Measurements from ENCODE around the gene GNAS-AS1. TPM values are rescaled to one million over a fixed set of nuclear protein-coding genes. Genes with fewer than 3 reads are reported as not detected.

The GNAS-AS1 gene
- total RNA-seq, 1 donor from 2014 or later = not detected

DNA sequence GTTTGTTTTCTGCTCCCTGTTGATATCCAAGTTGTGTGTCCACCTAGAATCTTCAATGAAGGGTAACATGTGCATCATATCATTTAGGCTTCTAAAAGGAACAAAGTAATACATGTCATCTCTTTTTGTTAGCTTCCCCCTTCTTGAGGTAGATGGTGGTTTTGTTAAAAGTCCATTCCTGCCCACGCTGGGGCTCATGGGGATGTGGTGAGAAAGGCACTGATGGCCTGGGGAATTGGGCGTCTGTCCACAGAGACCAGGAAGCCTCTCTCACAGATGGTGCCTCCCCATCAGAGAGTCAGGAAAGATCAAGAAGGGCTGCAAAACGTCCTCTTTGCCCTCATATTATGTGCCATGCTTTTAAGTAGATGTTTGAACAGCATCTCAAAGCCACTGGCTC, 34.3 kb upstream of the GNAS-AS1 start:
- Histone ChIP-seq H3K27ac (no peak overlapping the region), H3K4me1 (no peaks in the 10 kb centered on the region), H3K9me3 (no peaks in the 10 kb centered on the region), H3K27me3 (no peaks in the 10 kb centered on the region), H3K4me3 (no peak overlapping the region), H3K36me3 (no peaks in the 10 kb centered on the region)
- no peak for DNase-seq (ENCODE audit: low spot score in 2 of 2)
- TF ChIP-seq, protein P1, sequence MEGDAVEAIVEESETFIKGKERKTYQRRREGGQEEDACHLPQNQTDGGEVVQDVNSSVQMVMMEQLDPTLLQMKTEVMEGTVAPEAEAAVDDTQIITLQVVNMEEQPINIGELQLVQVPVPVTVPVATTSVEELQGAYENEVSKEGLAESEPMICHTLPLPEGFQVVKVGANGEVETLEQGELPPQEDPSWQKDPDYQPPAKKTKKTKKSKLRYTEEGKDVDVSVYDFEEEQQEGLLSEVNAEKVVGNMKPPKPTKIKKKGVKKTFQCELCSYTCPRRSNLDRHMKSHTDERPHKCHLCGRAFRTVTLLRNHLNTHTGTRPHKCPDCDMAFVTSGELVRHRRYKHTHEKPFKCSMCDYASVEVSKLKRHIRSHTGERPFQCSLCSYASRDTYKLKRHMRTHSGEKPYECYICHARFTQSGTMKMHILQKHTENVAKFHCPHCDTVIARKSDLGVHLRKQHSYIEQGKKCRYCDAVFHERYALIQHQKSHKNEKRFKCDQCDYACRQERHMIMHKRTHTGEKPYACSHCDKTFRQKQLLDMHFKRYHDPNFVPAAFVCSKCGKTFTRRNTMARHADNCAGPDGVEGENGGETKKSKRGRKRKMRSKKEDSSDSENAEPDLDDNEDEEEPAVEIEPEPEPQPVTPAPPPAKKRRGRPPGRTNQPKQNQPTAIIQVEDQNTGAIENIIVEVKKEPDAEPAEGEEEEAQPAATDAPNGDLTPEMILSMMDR (IDR thresholded peaks at IDR 0.05) = no peak
- intact Hi-C loops (cut with DNase I) = no loop called here

DNA sequence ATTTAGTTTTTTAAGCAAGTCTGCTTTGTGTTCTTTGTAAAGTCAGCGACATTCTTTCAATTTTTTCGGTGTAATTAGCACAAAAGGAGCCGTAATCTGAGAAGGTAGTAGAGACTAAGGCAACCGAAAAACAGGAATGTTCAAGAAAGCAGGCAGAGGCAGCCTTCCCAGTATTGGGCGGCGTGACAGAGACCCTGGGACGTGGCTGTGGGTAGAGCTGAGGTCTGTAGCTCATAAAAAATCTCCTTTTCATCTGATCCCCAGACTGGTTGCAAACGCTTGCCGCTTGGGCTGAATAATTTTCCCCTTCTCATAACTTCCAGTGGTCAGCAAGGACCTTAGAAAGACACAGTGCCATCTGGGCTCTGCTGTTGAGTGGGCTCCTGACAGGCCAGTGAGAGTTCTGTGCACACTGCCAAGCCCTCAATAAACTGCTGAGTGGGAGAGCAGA, 32.6 kb upstream of the GNAS-AS1 start:
- Histone ChIP-seq H3K9me3 (no peaks in the 10 kb centered on the region), H3K27me3 (no peaks in the 10 kb centered on the region), H3K27ac (peak overlapping the region; percentile 42 to 63), H3K4me3 (no peak overlapping the region), H3K36me3 (no peaks in the 10 kb centered on the region), H3K4me1 (no peaks in the 10 kb centered on the region)
- TF ChIP-seq, protein P1 (IDR thresholded peaks at IDR 0.05) = no peak
- intact Hi-C loops (cut with DNase I) = no loop called here
- DNase-seq (ENCODE audit: low spot score in 2 of 2) = no peak

DNA sequence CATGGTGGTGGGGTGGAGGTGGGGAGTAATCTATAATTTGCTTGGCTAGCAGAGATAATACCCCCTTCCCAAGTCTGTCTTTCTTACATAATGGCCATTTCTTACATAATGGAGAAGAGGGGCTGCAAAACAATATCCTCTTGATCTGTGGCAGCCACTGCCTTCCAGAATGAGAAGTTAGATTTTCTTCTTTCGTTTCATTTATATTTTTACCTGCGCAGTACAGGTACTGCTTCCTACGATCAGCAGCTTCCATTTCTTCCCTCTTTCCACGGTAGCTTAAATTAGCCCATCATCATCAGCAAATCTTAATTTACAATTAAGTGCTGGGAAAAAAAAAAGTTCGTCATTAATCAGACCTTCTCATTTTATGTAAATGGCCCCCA, 32.0 kb upstream of the GNAS-AS1 start:
- TF ChIP-seq, protein P1 (IDR thresholded peaks at IDR 0.05) = no peak
- Histone ChIP-seq H3K27me3 (no peaks in the 10 kb centered on the region), H3K9me3 (no peaks in the 10 kb centered on the region), H3K4me1 (no peaks in the 10 kb centered on the region), H3K27ac (peak overlapping the region in 1 of 2 donors; percentile 63), H3K36me3 (no peaks in the 10 kb centered on the region), H3K4me3 (peak overlapping the region in 1 of 2 donors; percentile 2)
- DNase-seq (ENCODE audit: low spot score in 2 of 2) = no peak
- intact Hi-C loops (cut with DNase I) = no loop called here

DNA sequence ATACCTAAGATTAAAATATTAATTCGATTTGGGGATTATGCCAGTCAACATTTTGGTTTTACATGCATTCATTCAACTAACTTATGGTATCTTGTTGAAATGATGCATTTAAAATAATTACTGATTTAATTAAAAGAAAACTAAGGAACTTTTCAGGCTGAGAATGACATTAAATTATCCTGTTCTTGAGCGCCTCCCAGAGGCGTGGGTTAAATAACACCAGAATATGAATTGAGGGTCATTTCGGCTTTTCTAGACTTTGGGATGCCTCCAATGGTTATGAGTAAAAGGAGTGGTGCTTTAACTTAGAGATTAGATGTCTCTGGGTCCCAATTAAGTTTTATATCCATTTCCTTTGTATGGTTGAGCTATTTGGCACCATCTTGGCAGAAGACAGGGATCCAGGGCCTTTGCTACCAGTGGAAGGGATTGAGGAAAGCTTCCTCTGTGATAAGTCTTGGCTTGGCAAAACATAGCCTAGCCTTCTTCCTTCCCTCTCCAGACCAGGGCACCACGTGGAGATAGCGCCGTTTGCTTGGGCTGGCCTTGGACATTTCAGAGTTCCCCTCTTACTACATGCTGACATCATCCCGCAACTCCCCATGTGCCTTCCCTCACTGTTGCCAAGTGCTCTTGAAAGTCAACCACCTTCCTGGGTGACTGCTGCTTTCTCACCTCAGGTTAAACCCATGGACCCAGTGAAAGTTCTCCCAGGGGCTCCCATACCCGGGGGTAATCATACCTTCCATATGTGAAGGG, 30.5 kb upstream of the GNAS-AS1 start:
- Histone ChIP-seq H3K27me3 (no peaks in the 10 kb centered on the region), H3K4me3 (no peak overlapping the region), H3K4me1 (no peaks in the 10 kb centered on the region), H3K9me3 (no peaks in the 10 kb centered on the region), H3K27ac (no peak overlapping the region), H3K36me3 (no peaks in the 10 kb centered on the region)
- intact Hi-C loops (cut with DNase I) = no loop called here
- TF ChIP-seq, protein P1 (IDR thresholded peaks at IDR 0.05) = no peak
- DNase-seq (ENCODE audit: low spot score in 2 of 2) = no peak

DNA sequence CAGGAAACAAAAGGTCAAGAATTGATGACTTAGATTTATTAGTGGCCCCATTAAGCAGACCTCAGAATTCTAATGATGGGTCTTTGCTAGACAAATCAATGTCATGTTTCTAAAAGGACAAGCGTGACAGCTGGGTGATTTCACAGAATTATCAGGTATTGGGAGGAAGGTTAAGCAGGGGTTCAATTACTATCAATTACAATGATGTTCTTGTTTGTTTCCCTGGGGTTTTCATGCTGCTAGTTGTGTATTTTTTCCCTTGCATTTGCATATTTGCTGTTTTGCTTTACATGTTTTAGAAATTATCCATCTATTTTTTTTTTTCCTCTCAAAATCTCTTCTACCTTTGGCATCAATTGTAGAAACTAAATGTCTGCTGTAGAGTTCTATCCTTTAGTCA, 29.7 kb upstream of the GNAS-AS1 start:
- Histone ChIP-seq H3K27ac (no peak overlapping the region), H3K4me1 (no peaks in the 10 kb centered on the region), H3K9me3 (no peaks in the 10 kb centered on the region), H3K27me3 (no peaks in the 10 kb centered on the region), H3K4me3 (no peak overlapping the region), H3K36me3 (no peaks in the 10 kb centered on the region)
- TF ChIP-seq, protein P1 (IDR thresholded peaks at IDR 0.05) = no peak
- intact Hi-C loops (cut with DNase I) = no loop called here
- no peak for DNase-seq (ENCODE audit: low spot score in 2 of 2)

All from ascending aorta (tissue), 2 donors.